Activated naive CD4-positive, alpha-beta T cell treated with anti-CD3 and anti-CD28 coated beads, Interleukin-2, amount 10 ng/mL, durations not matched to agents 7 days and 5 days (primary cell): Measurements from ENCODE around the gene MYO1F.

Experiments used
- CTCF ChIA-PET: fragments of 350-600 bp; sonication (Branson Sonifier 250); formaldehyde crosslinking; loops from one replicate; lab custom pipeline; 2021; ENCODE audit warnings: antibody characterized with exemption; lab: Charles Lee
- DNase-seq: peaks from one replicate; pipeline ENCODE4 v3.0.0-alpha.2; 2020
- H3K27ac Mint-ChIP-seq: one replicate; pipeline ENCODE4 v1.8.0; 2021; ENCODE audit warnings: mild to moderate bottlenecking, moderate library complexity, mixed read lengths
- H3K27me3 Mint-ChIP-seq: one replicate; pipeline ENCODE4 v1.8.0; 2021; ENCODE audit warnings: mild to moderate bottlenecking, mixed read lengths
- H3K36me3 Mint-ChIP-seq: one replicate; pipeline ENCODE4 v1.8.0; 2021; ENCODE audit warnings: mixed read lengths
- H3K4me1 Mint-ChIP-seq: one replicate; pipeline ENCODE4 v1.8.0; 2021; ENCODE audit warnings: mixed read lengths
- H3K4me3 Mint-ChIP-seq: one replicate; pipeline ENCODE4 v1.8.0; 2021; ENCODE audit warnings: mild to moderate bottlenecking, moderate library complexity, mixed read lengths
- H3K9me3 Mint-ChIP-seq: one replicate; pipeline ENCODE4 v1.8.0; 2021; ENCODE audit warnings: mixed read lengths

The MYO1F gene

GRCh38 chr19:8483165-8483564 is 94.1 kb downstream of the MYO1F start:
- H3K9me3 Mint-ChIP-seq, result no peaks in the 10 kb centered on the region
- DNase-seq, result no peak
- H3K27ac Mint-ChIP-seq, result no peak overlapping the region
- H3K27me3 Mint-ChIP-seq, result no peaks in the 10 kb centered on the region
- H3K4me3 Mint-ChIP-seq, result no peak overlapping the region
- peaks cover 56% of the 10 kb centered on the region for H3K36me3 Mint-ChIP-seq
- H3K4me1 Mint-ChIP-seq, result peaks cover 68% of the 10 kb centered on the region
- CTCF ChIA-PET, result interaction anchor here (1.6 kb wide), 1 partner anchor 130 kb away, joined by 4 read pairs; no protein-coding TSS in a partner anchor

GRCh38 chr19:8482696-8483095 is 94.5 kb downstream of the MYO1F start:
- H3K36me3 Mint-ChIP-seq, result peaks cover 55% of the 10 kb centered on the region
- no peak for DNase-seq
- H3K4me1 Mint-ChIP-seq, result peaks cover 68% of the 10 kb centered on the region
- no peaks in the 10 kb centered on the region for H3K27me3 Mint-ChIP-seq
- no peaks in the 10 kb centered on the region for H3K9me3 Mint-ChIP-seq
- CTCF ChIA-PET, result interaction anchor here (1.6 kb wide), 1 partner anchor 129 kb away, joined by 4 read pairs; no protein-coding TSS in a partner anchor
- no peak overlapping the region for H3K4me3 Mint-ChIP-seq
- H3K27ac Mint-ChIP-seq, result no peak overlapping the region

- H3K9me3 Mint-ChIP-seq, result no peaks in the 10 kb centered on the region
- no peaks in the 10 kb centered on the region for H3K27me3 Mint-ChIP-seq
- H3K36me3 Mint-ChIP-seq, result peaks cover 46% of the 10 kb centered on the region
- peaks cover 66% of the 10 kb centered on the region for H3K4me1 Mint-ChIP-seq
- DNase-seq, result no peak
- CTCF ChIA-PET, result interaction anchor here (0.7 to 1.6 kb wide), 3 partner anchors 68 to 128 kb away, joined by 3 to 4 read pairs (median 3); partner anchors contain the start of gene MARCHF2
- H3K27ac Mint-ChIP-seq, result peak overlapping the region; percentile 84
- H3K4me3 Mint-ChIP-seq, result no peak overlapping the region
Observed at GRCh38 chr19:8481616-8482015, 95.6 kb downstream of the MYO1F start.

GRCh38 chr19:8481201-8481600 is 96.0 kb downstream of the MYO1F start:
- peak overlapping the region; percentile 84 for H3K27ac Mint-ChIP-seq
- CTCF ChIA-PET, result no interaction called here
- H3K27me3 Mint-ChIP-seq, result no peaks in the 10 kb centered on the region
- peaks cover 64% of the 10 kb centered on the region for H3K4me1 Mint-ChIP-seq
- H3K9me3 Mint-ChIP-seq, result no peaks in the 10 kb centered on the region
- H3K4me3 Mint-ChIP-seq, result no peak overlapping the region
- H3K36me3 Mint-ChIP-seq, result peaks cover 45% of the 10 kb centered on the region
- DNase-seq, result no peak

GRCh38 chr19:8478598-8478997 is 98.6 kb downstream of the MYO1F start:
- Mint-ChIP-seq H3K27me3 (no peaks in the 10 kb centered on the region), H3K4me1 (peaks cover 63% of the 10 kb centered on the region), H3K4me3 (no peak overlapping the region), H3K27ac (peak overlapping the region; percentile 38), H3K9me3 (no peaks in the 10 kb centered on the region), H3K36me3 (peaks cover 53% of the 10 kb centered on the region)
- no peak for DNase-seq
- CTCF ChIA-PET, result interaction anchor here (0.8 to 1.5 kb wide), 3 partner anchors 101 to 125 kb away, joined by 3 to 5 read pairs (median 5); no protein-coding TSS in a partner anchor

GRCh38 chr19:8477889-8478288 is 99.4 kb downstream of the MYO1F start:
- Mint-ChIP-seq H3K36me3 (peaks cover 50% of the 10 kb centered on the region), H3K27ac (peak overlapping the region; percentile 55), H3K4me3 (no peak overlapping the region), H3K27me3 (no peaks in the 10 kb centered on the region), H3K4me1 (peaks cover 65% of the 10 kb centered on the region), H3K9me3 (no peaks in the 10 kb centered on the region)
- no peak for DNase-seq
- CTCF ChIA-PET, result interaction anchor here (0.8 to 1.5 kb wide), 2 partner anchors 102 to 103 kb away, joined by 3 to 5 read pairs; no protein-coding TSS in a partner anchor

- Mint-ChIP-seq H3K27ac (peak overlapping the region; percentile 81), H3K27me3 (no peaks in the 10 kb centered on the region), H3K9me3 (no peaks in the 10 kb centered on the region), H3K36me3 (peaks cover 49% of the 10 kb centered on the region), H3K4me3 (no peak overlapping the region), H3K4me1 (peaks cover 64% of the 10 kb centered on the region)
- DNase-seq, result no peak
- CTCF ChIA-PET, result no interaction called here
Observed at GRCh38 chr19:8476524-8476923, 100.7 kb downstream of the MYO1F start.

GRCh38 chr19:8475005-8475404 is 102.2 kb downstream of the MYO1F start:
- Mint-ChIP-seq H3K4me3 (no peak overlapping the region), H3K27me3 (no peaks in the 10 kb centered on the region), H3K9me3 (no peaks in the 10 kb centered on the region), H3K27ac (no peak overlapping the region), H3K4me1 (peaks cover 53% of the 10 kb centered on the region), H3K36me3 (peaks cover 60% of the 10 kb centered on the region)
- no peak for DNase-seq
- CTCF ChIA-PET, result no interaction called here

- peak overlapping the region; percentile 75 for H3K27ac Mint-ChIP-seq
- no peak for DNase-seq
- no peaks in the 10 kb centered on the region for H3K9me3 Mint-ChIP-seq
- H3K4me3 Mint-ChIP-seq, result no peak overlapping the region
- CTCF ChIA-PET, result interaction anchor here (0.6 to 0.7 kb wide), 3 partner anchors 25 to 1341 kb away, joined by 3 read pairs; no protein-coding TSS in a partner anchor
- no peaks in the 10 kb centered on the region for H3K27me3 Mint-ChIP-seq
- H3K4me1 Mint-ChIP-seq, result peaks cover 57% of the 10 kb centered on the region
- H3K36me3 Mint-ChIP-seq, result peaks cover 69% of the 10 kb centered on the region
Observed at GRCh38 chr19:8473648-8474476, 103.4 kb downstream of the MYO1F start.
